ENCODE measurements around the gene DBN1.

DNA sequence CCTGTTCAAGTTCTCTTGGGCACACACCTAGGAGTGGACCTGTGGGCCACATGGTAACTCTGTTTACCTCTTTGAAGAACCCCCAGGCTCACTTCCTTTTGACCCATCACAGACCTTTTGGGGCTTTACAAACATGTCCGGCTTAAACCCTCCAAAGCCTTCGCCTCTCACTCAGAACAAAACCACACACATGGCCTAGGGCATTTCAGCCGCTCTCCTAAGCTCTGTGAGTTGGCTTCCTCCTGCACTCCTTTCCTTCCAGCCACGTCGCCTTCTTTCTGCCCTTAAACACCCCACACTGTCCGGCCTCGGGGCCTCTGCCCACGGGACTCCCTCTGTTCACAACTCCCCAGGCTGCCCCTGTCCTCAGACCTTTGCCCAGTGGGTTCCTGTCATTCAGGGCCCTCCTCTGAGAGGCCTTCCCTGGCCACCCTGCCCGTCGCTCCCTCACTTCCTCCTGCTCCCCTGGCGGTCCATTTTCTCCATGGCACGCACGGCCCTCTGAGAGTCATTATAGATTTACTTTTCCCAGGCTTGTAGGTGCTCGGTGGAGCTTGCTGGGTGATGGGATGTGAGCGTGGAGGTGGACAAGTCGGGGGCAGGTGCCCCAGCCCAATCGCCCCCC lies 34.3 kb upstream of the DBN1 start:
- TF ChIP-seq FOS (IDR thresholded peaks at IDR 0.05; ENCODE audit: borderline replicate concordance, insufficient read depth, low read length) (no peak), POLR2A (IDR thresholded peaks at IDR 0.05; ENCODE audit: low read depth, low read length) (no peak), MYC (IDR thresholded peaks at IDR 0.05; ENCODE audit: low read depth, low read length) (no peak), MAX (IDR thresholded peaks at IDR 0.05; ENCODE audit: insufficient read depth, insufficient read length) (no peak), EZH2 (IDR thresholded peaks at IDR 0.05; ENCODE audit: borderline replicate concordance, low read depth, low read length, severe bottlenecking) (no peak), POLR2AphosphoS5 (IDR thresholded peaks at IDR 0.05; ENCODE audit: insufficient read depth, low read depth, low read length) (no peak), JUN (IDR thresholded peaks at IDR 0.05; ENCODE audit: borderline replicate concordance, insufficient read depth, insufficient read length, low read depth) (no peak), GATA2 (IDR thresholded peaks at IDR 0.05; ENCODE audit: insufficient read depth, insufficient read length, low read depth, low read length) (no peak)
- TF ChIP-seq, protein P1, sequence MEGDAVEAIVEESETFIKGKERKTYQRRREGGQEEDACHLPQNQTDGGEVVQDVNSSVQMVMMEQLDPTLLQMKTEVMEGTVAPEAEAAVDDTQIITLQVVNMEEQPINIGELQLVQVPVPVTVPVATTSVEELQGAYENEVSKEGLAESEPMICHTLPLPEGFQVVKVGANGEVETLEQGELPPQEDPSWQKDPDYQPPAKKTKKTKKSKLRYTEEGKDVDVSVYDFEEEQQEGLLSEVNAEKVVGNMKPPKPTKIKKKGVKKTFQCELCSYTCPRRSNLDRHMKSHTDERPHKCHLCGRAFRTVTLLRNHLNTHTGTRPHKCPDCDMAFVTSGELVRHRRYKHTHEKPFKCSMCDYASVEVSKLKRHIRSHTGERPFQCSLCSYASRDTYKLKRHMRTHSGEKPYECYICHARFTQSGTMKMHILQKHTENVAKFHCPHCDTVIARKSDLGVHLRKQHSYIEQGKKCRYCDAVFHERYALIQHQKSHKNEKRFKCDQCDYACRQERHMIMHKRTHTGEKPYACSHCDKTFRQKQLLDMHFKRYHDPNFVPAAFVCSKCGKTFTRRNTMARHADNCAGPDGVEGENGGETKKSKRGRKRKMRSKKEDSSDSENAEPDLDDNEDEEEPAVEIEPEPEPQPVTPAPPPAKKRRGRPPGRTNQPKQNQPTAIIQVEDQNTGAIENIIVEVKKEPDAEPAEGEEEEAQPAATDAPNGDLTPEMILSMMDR (IDR thresholded peaks at IDR 0.05; ENCODE audit: extremely low read depth in 1 of 2, insufficient read depth in 1 of 2, low read depth in 1 of 2, low read length in 2 of 2), result no peak
